B cell (primary cell): ENCODE measurements around the gene TMBIM6. TPM values are rescaled to one million over a fixed set of nuclear protein-coding genes. Genes with fewer than 3 reads are reported as not detected.
"Not testable (repeated sequence)": the region's sequence is repeated elsewhere in the genome, so short reads cannot be mapped to it uniquely, and the experiment has no call there.

Source experiments
- ATAC-seq: fragments of 200-7000 bp; cut with Tn5 transposase; one replicate; pipeline ENCODE4 v1.10.0; 2021; ENCODE audit warnings: low read depth, mild to moderate bottlenecking, moderate number of reproducible peaks, moderate library complexity
- CTCF ChIA-PET: fragments of 350-600 bp; sonication (Branson Sonifier 250); formaldehyde crosslinking; loops from one replicate; lab custom pipeline; 2021; ENCODE audit warnings: antibody characterized with exemption, inconsistent platforms; lab: Charles Lee
- POLR2A ChIA-PET: fragments of 350-600 bp; sonication (Branson Sonifier 250); formaldehyde crosslinking; loops from one replicate; lab custom pipeline; 2021; ENCODE audit warnings: antibody characterized with exemption; lab: Charles Lee
- DNase-seq: peaks from one replicate; pipeline ENCODE4 v3.0.0; 2013
- H2AFZ ChIP-seq: 2 replicates; pipeline ENCODE4 v1.6.1; 2012; ENCODE audit warnings: mild to moderate bottlenecking, low read depth, low read length; ENCODE audit not compliant: insufficient read depth, poor library complexity, severe bottlenecking
- H3K27ac ChIP-seq, 2 donors: 1 replicate in 1 of 2; 2 replicates in 1 of 2; pipeline ENCODE4 v1.5.1; 2012 to 2013; ENCODE audit warnings: low read length in 2 of 2, mild to moderate bottlenecking in 2 of 2, moderate library complexity in 1 of 2
- H3K27me3 ChIP-seq, 4 experiments: fragments of 200-600 bp in 1 of 4; sonication (generic) in 1 of 4; replicated peaks in 1 of 4; 1 replicate in 2 of 4; 2 replicates in 2 of 4; pipeline versions ENCODE4 v1.6.1 to v1.7.0; 2013 to 2016; ENCODE audit warnings: low read length in 3 of 4, mild to moderate bottlenecking in 2 of 4, mixed read lengths in 1 of 4, moderate library complexity in 1 of 4; ENCODE audit not compliant: insufficient read depth in 4 of 4, control insufficient read depth in 3 of 4; ENCODE audit errors: control extremely low read depth in 1 of 4
- H3K36me3 ChIP-seq, 2 experiments: replicated peaks in 1 of 2; 1 replicate in 1 of 2; 2 replicates in 1 of 2; pipeline versions ENCODE4 v1.6.1 to v1.7.1; 2013; ENCODE audit warnings: low read length in 1 of 2; ENCODE audit not compliant: insufficient read depth in 2 of 2, control insufficient read depth in 1 of 2; ENCODE audit errors: control extremely low read depth in 1 of 2, extremely low read depth in 1 of 2
- H3K4me1 ChIP-seq, 2 donors: fragments of 200-600 bp in 1 of 2; sonication (generic) in 1 of 2; 1 replicate in 1 of 2; 2 replicates in 1 of 2; pipeline versions ENCODE4 v1.5.1 to v1.6.1; 2013 to 2017; ENCODE audit warnings: low read length in 2 of 2; ENCODE audit not compliant: control insufficient read depth in 2 of 2, insufficient read depth in 2 of 2
- H3K4me2 ChIP-seq: replicated peaks from 2 replicates; pipeline ENCODE3; 2012; ENCODE audit warnings: mild to moderate bottlenecking, low read depth, low read length; ENCODE audit not compliant: poor library complexity, severe bottlenecking
- H3K4me3 ChIP-seq, 5 experiments: fragments of 200-600 bp in 1 of 5; sonication (generic) in 1 of 5; 1 replicate in 3 of 5; 2 replicates in 2 of 5; pipeline versions ENCODE4 v1.5.1 to v1.7.0; 2011 to 2016; ENCODE audit warnings: low read length in 4 of 5, mild to moderate bottlenecking in 4 of 5, low read depth in 2 of 5, control low read depth in 1 of 5, moderate library complexity in 1 of 5; ENCODE audit not compliant: insufficient read depth in 1 of 5; ENCODE audit errors: control extremely low read depth in 1 of 5, extremely low read depth in 1 of 5
- H3K79me2 ChIP-seq: fragments of 200-600 bp; sonication (generic); one replicate; pipeline ENCODE4 v1.6.0; 2016; ENCODE audit warnings: low read length; ENCODE audit not compliant: control insufficient read depth, insufficient read depth
- H3K9ac ChIP-seq: fragments of 200-600 bp; sonication (generic); 2 replicates; pipeline ENCODE4 v1.6.1; 2017; ENCODE audit warnings: mild to moderate bottlenecking, low read length, moderate library complexity
- H3K9me3 ChIP-seq, 3 donors: one replicate each; pipeline versions ENCODE4 v1.6.1 to v1.7.1; 2013; ENCODE audit warnings: low read length in 2 of 3; ENCODE audit not compliant: control insufficient read depth in 2 of 3, insufficient read depth in 1 of 3; ENCODE audit errors: control extremely low read depth in 1 of 3
- H4K20me1 ChIP-seq: 2 replicates; pipeline ENCODE4 v1.6.0; 2012; ENCODE audit warnings: mild to moderate bottlenecking, low read length; ENCODE audit not compliant: insufficient read depth, control insufficient read depth, poor library complexity, severe bottlenecking
- H3K27ac Mint-ChIP-seq: one replicate; pipeline ENCODE4 v1.8.0; 2021; ENCODE audit warnings: mixed read lengths
- H3K27me3 Mint-ChIP-seq: one replicate; pipeline ENCODE4 v1.8.0; 2021; ENCODE audit warnings: mixed read lengths
- H3K4me1 Mint-ChIP-seq: one replicate; pipeline ENCODE4 v1.8.0; 2021; ENCODE audit warnings: mixed read lengths
- H3K4me3 Mint-ChIP-seq: one replicate; pipeline ENCODE4 v1.8.0; 2021; ENCODE audit warnings: mixed read lengths
- H3K9me3 Mint-ChIP-seq: one replicate; pipeline ENCODE4 v1.8.0; 2022; ENCODE audit warnings: mixed read lengths; ENCODE audit not compliant: insufficient read depth
- WGBS: methylation state at CpG from one replicate; pipeline ENCODE4 v1.1.5; 2013; ENCODE audit warnings: missing lambda C conversion rate; ENCODE audit not compliant: insufficient coverage; 5-methylcytosine and 5-hydroxymethylcytosine counted together
- intact Hi-C: fragments of 100-400 bp; cut with micrococcal nuclease; formaldehyde crosslinking; loops from one replicate; pipeline ENCODE4 v1.10.0; 2022
- polyA plus RNA-seq: library from polyadenylated mRNA; depleted of rRNA; stranded (reverse); fragments of >200 nt; gene quantifications from 2 replicates; pipeline ENCODE4 v1.2.3, GENCODE V29; 2012
- total RNA-seq, 2 donors: library from RNA; stranded (reverse); fragments of 120-200 nt in 1 of 2; gene quantifications; 1 replicate in 1 of 2; 2 replicates in 1 of 2; pipeline versions ENCODE4 v1.2.3 to v1.2.4, GENCODE V29; 2013 to 2022

Gene TMBIM6
- total and polyA plus RNA-seq, 2 donors (not counting 1 experiment from before 2014, with no cell fraction given) = 178 to 336 TPM

GRCh38 chr12:49738721-49739120, 2.6 kb upstream of the TMBIM6 start:
- Histone ChIP-seq H3K79me2 (peaks cover 24% of the 10 kb centered on the region), H3K9me3 (peaks cover 0 to 15% (median 0%) of the 10 kb centered on the region in 3 donors), H3K4me1 (peaks cover 18 to 22% of the 10 kb centered on the region in 2 donors), H4K20me1 (peaks cover 24% of the 10 kb centered on the region)
- CTCF ChIA-PET = interaction anchor here (1.4 to 1.9 kb wide), 2 partner anchors 24 to 39 kb away, joined by 4 to 6 read pairs; no protein-coding TSS in a partner anchor
- ATAC-seq, DNase-seq, H3K9me3 Mint-ChIP-seq, H3K36me3 ChIP-seq, H3K4me2 ChIP-seq, H3K9ac ChIP-seq, H3K27me3 ChIP-seq, intact Hi-C loops, POLR2A ChIA-PET, H2AFZ ChIP-seq, H3K27ac Mint-ChIP-seq, H3K27ac ChIP-seq, H3K4me3 Mint-ChIP-seq, H3K4me3 ChIP-seq, H3K27me3 Mint-ChIP-seq: not testable (repeated sequence)
- 90% methylated on average over 2 of the region's 5 CpGs for WGBS
- peaks cover 23% of the 10 kb centered on the region for H3K4me1 Mint-ChIP-seq

- H3K4me2 ChIP-seq, H3K27ac Mint-ChIP-seq, DNase-seq, ATAC-seq, H3K27me3 ChIP-seq, H3K27ac ChIP-seq, H3K27me3 Mint-ChIP-seq, H3K9me3 ChIP-seq, H3K9me3 Mint-ChIP-seq, H3K4me3 Mint-ChIP-seq, H3K4me3 ChIP-seq, H3K9ac ChIP-seq: not testable (repeated sequence)
- peaks cover 38% of the 10 kb centered on the region for H3K4me1 Mint-ChIP-seq
- ChIA-PET POLR2A (interaction anchor here (1.2 to 2.0 kb wide), 3 partner anchors 38 to 117 kb away, joined by 4 to 8 read pairs (median 5); partner anchors contain the start of gene PRPF40B), CTCF (interaction anchor here (0.9 to 2.5 kb wide), 18 partner anchors 8 to 227 kb away, joined by 3 to 58 read pairs (median 6); partner anchors contain the start of genes BCDIN3D, FMNL3 and PRPF40B)
- Histone ChIP-seq H2AFZ (peak overlapping the region; percentile 79), H3K79me2 (peaks cover 39% of the 10 kb centered on the region), H3K36me3 (peaks cover 0 to 12% of the 10 kb centered on the region in 2 experiments), H4K20me1 (peaks cover 39% of the 10 kb centered on the region), H3K4me1 (peaks cover 30 to 34% of the 10 kb centered on the region in 2 donors)
- WGBS = 97% methylated on average over 3 of the region's 12 CpGs
- intact Hi-C loops = loop anchor here (5.0 to 10.0 kb wide), 2 partner anchors 743 to 1635 kb away; partner anchors contain the start of genes DDN and SENP1
These were observed 1.1 kb upstream of the TMBIM6 start for GRCh38 chr12:49740277-49740676.
